Liver (tissue), 9 donors: ENCODE results near the gene SCTR. TPM values are rescaled to one million over a fixed set of nuclear protein-coding genes. Genes with fewer than 3 reads are reported as not detected.

Source experiments
- DNase-seq: peaks from one replicate; pipeline ENCODE4 v3.0.0-alpha.2; 2017; ENCODE audit warnings: low spot score
- H3K27ac ChIP-seq, 2 donors: one replicate each; pipeline ENCODE4 v1.7.0; 2013; ENCODE audit warnings: inconsistent platforms in 2 of 2, low read length in 2 of 2, control low read depth in 1 of 2, low read depth in 1 of 2, mild to moderate bottlenecking in 1 of 2
- H3K27me3 ChIP-seq, 4 donors: one replicate each; pipeline versions ENCODE4 v1.6.1 to v1.7.0; 2013; ENCODE audit warnings: low read length in 3 of 4, inconsistent platforms in 1 of 4, mild to moderate bottlenecking in 1 of 4, moderate library complexity in 1 of 4; ENCODE audit not compliant: control insufficient read depth in 4 of 4, insufficient read depth in 4 of 4
- H3K36me3 ChIP-seq, 4 donors: one replicate each; pipeline versions ENCODE4 v1.6.1 to v1.7.0; 2013; ENCODE audit warnings: low read length in 3 of 4, mild to moderate bottlenecking in 3 of 4, low read depth in 1 of 4, moderate library complexity in 1 of 4; ENCODE audit not compliant: control insufficient read depth in 4 of 4, insufficient read depth in 3 of 4
- H3K4me1 ChIP-seq, 4 donors: one replicate each; pipeline versions ENCODE4 v1.6.1 to v1.7.0; 2013; ENCODE audit warnings: low read length in 3 of 4, mild to moderate bottlenecking in 3 of 4, moderate library complexity in 1 of 4; ENCODE audit not compliant: control insufficient read depth in 4 of 4, insufficient read depth in 4 of 4
- H3K4me3 ChIP-seq, 3 donors: one replicate each; pipeline versions ENCODE4 v1.6.1 to v1.7.0; 2013; ENCODE audit warnings: low read length in 3 of 3, control low read depth in 1 of 3, low read depth in 1 of 3, mild to moderate bottlenecking in 1 of 3
- H3K9ac ChIP-seq, 2 donors: one replicate each; pipeline ENCODE4 v1.7.0; 2013; ENCODE audit warnings: low read length in 2 of 2, mild to moderate bottlenecking in 2 of 2, moderate library complexity in 2 of 2, control low read depth in 1 of 2, low read depth in 1 of 2
- H3K9me3 ChIP-seq, 4 donors: one replicate each; pipeline versions ENCODE4 v1.6.1 to v1.7.0; 2013; ENCODE audit warnings: low read length in 3 of 4; ENCODE audit not compliant: control insufficient read depth in 4 of 4
- ATF3 ChIP-seq: IDR thresholded peaks from 2 replicates; pipeline ENCODE4 v1.6.1; 2016; ENCODE audit warnings: antibody characterized with exemption
- CTCF ChIP-seq: fragments of 150-350 bp; IDR thresholded peaks from 2 replicates; pipeline ENCODE4 v1.5.1; 2017; ENCODE audit warnings: improper control_type of control experiment, low read depth, low read length; ENCODE audit not compliant: missing input control
- EGR1 ChIP-seq, 2 donors: IDR thresholded peaks; 2 replicates each; pipeline ENCODE4 v1.6.1; 2016 to 2018; ENCODE audit warnings: antibody characterized with exemption in 2 of 2, low read depth in 2 of 2
- FOXA1 ChIP-seq: IDR thresholded peaks from 2 replicates; pipeline ENCODE4 v1.6.1; 2016; ENCODE audit warnings: antibody characterized with exemption
- FOXA2 ChIP-seq: IDR thresholded peaks from 2 replicates; pipeline ENCODE4 v1.6.1; 2016; ENCODE audit warnings: antibody characterized with exemption
- GABPA ChIP-seq, 2 donors: IDR thresholded peaks in 1 of 2; conservative IDR thresholded peaks in 1 of 2; 2 replicates each; pipeline ENCODE4 v1.6.1; 2016; ENCODE audit warnings: antibody characterized with exemption in 2 of 2, mild to moderate bottlenecking in 1 of 2, moderate library complexity in 1 of 2
- HNF4A ChIP-seq, 2 donors: conservative IDR thresholded peaks; 2 replicates each; pipeline ENCODE4 v1.6.1; 2016; ENCODE audit warnings: antibody characterized with exemption in 2 of 2, mild to moderate bottlenecking in 2 of 2
- HNF4G ChIP-seq: IDR thresholded peaks from 2 replicates; pipeline ENCODE4 v1.6.1; 2016; ENCODE audit warnings: antibody characterized with exemption
- JUND ChIP-seq, 2 donors: IDR thresholded peaks; 2 replicates each; pipeline ENCODE4 v1.6.1; 2016; ENCODE audit warnings: antibody characterized with exemption in 2 of 2
- MAX ChIP-seq: IDR thresholded peaks from 2 replicates; pipeline ENCODE4 v1.6.1; 2016; ENCODE audit warnings: antibody characterized with exemption
- NR2F2 ChIP-seq: IDR thresholded peaks from 2 replicates; pipeline ENCODE4 v1.6.1; 2016; ENCODE audit warnings: antibody characterized with exemption
- RAD21 ChIP-seq, 2 donors: IDR thresholded peaks; 2 replicates each; pipeline ENCODE4 v1.6.1; 2016; ENCODE audit warnings: antibody characterized with exemption in 2 of 2, mild to moderate bottlenecking in 2 of 2
- REST ChIP-seq: IDR thresholded peaks from 2 replicates; pipeline ENCODE4 v1.6.1; 2016; ENCODE audit warnings: antibody characterized with exemption, mild to moderate bottlenecking
- RXRA ChIP-seq, 2 donors: IDR thresholded peaks; 2 replicates each; pipeline ENCODE4 v1.6.1; 2017 to 2018; ENCODE audit warnings: antibody characterized with exemption in 2 of 2, mild to moderate bottlenecking in 1 of 2
- SP1 ChIP-seq: IDR thresholded peaks from 2 replicates; pipeline ENCODE4 v1.6.1; 2018; ENCODE audit warnings: antibody characterized with exemption, mild to moderate bottlenecking
- TAF1 ChIP-seq: conservative IDR thresholded peaks from 2 replicates; pipeline ENCODE4 v1.6.1; 2016; ENCODE audit warnings: antibody characterized with exemption, mild to moderate bottlenecking
- YY1 ChIP-seq: IDR thresholded peaks from 2 replicates; pipeline ENCODE4 v1.6.1; 2016; ENCODE audit warnings: antibody characterized with exemption, mild to moderate bottlenecking
- ZBTB33 ChIP-seq: IDR thresholded peaks from 2 replicates; pipeline ENCODE4 v1.6.1; 2016; ENCODE audit warnings: antibody characterized with exemption
- WGBS: extraction: QIAGEN DNeasy Blood & Tissue Kit; methylation state at CpG from one replicate; pipeline ENCODE4 v1.1.7; 2013; 5-methylcytosine and 5-hydroxymethylcytosine counted together
- polyA plus RNA-seq, 2 donors: library from polyadenylated mRNA; stranded (reverse) in 1 of 2; unstranded in 1 of 2; fragments of 200-250 nt in 1 of 2; fragments of >200 nt in 1 of 2; fragmentation: Nextera tagmentation in 1 of 2; extraction: Ambion mirVana in 1 of 2; gene quantifications; one replicate each; pipeline versions ENCODE4 v1.2.1 to v1.2.3, GENCODE V29; 2013 to 2015
- total RNA-seq, 2 donors: library from RNA; depleted of rRNA; stranded (reverse); fragments of >200 nt; gene quantifications; one replicate each; pipeline ENCODE4 v1.2.3, GENCODE V29; 2014
- donor health status: healthy.
- donor health status: healthy.
- donor health status: healthy.
- donor health status: healthy.
- donor health status: healthy.

The SCTR gene
- total and polyA plus RNA-seq, 4 donors = 0.17 to 0.47 (median 0.29) TPM

GRCh38 chr2:119426396-119426675, 97.9 kb downstream of the SCTR start:
- DNase-seq = no peak
- H3K36me3 ChIP-seq = no peaks in the 10 kb centered on the region
- H3K27me3 ChIP-seq = no peaks in the 10 kb centered on the region
- H3K9me3 ChIP-seq = no peaks in the 10 kb centered on the region
- no peak overlapping the region for H3K4me3 ChIP-seq
- WGBS = 38% methylated on average over 5 of the region's 5 CpGs
- H3K9ac ChIP-seq = peak overlapping the region in 1 of 2 donors; percentile 9
- TF ChIP-seq JUND (IDR thresholded peaks at IDR 0.05) (no peak), GABPA (IDR thresholded peaks at IDR 0.05 in 1 of 2, conservative IDR thresholded peaks at IDR 0.05 in 1 of 2) (no peak), CTCF (no peak)
- H3K4me1 ChIP-seq = peaks cover 21 to 43% (median 34%) of the 10 kb centered on the region in 4 donors
- H3K27ac ChIP-seq = peak overlapping the region; percentile 65 to 68

- no peak for DNase-seq
- Histone ChIP-seq H3K27me3 (no peaks in the 10 kb centered on the region), H3K27ac (peak overlapping the region; percentile 65 to 68), H3K9me3 (no peaks in the 10 kb centered on the region), H3K4me1 (peaks cover 21 to 43% (median 34%) of the 10 kb centered on the region in 4 donors), H3K4me3 (no peak overlapping the region), H3K36me3 (no peaks in the 10 kb centered on the region), H3K9ac (peak overlapping the region in 1 of 2 donors; percentile 44)
- WGBS = 62% methylated on average over 7 of the region's 7 CpGs
- TF ChIP-seq REST (peak; percentile 17), RXRA (IDR thresholded peaks at IDR 0.05) (peak; percentile 64 to 75), ZBTB33 (no peak), FOXA1 (no peak), ATF3 (no peak), SP1 (peak; percentile 75), GABPA (IDR thresholded peaks at IDR 0.05 in 1 of 2, conservative IDR thresholded peaks at IDR 0.05 in 1 of 2) (no peak), HNF4A (conservative IDR thresholded peaks at IDR 0.05) (peak; percentile 55 to 72), HNF4G (peak; percentile 48), FOXA2 (peak; percentile 49), CTCF (no peak), EGR1 (IDR thresholded peaks at IDR 0.05; ENCODE audit: low read depth in 2 of 2) (no peak), RAD21 (IDR thresholded peaks at IDR 0.05) (no peak), JUND (IDR thresholded peaks at IDR 0.05) (no peak), MAX (no peak), NR2F2 (no peak), TAF1 (no peak), YY1 (no peak)
These were observed 98.5 kb downstream of the SCTR start for GRCh38 chr2:119425620-119426395.
